Esophagus muscularis mucosa (tissue), 3 donors: ENCODE measurements around the gene PLXNA4.

Experiments used
- POLR2A ChIP-seq: fragments of 450-650 bp; IDR thresholded peaks from one replicate; pipeline ENCODE4 v1.6.1; 2017; ENCODE audit warnings: antibody characterized with exemption, moderate library complexity, mild to moderate bottlenecking, low read depth
- POLR2AphosphoS5 ChIP-seq, 2 donors: sonication (generic); formaldehyde crosslinking; IDR thresholded peaks; one replicate each; pipeline ENCODE4 v1.6.1; 2017; ENCODE audit warnings: antibody characterized with exemption in 2 of 2
- TF ChIP-seq, protein P1 (sequence below), 3 experiments: fragments of 200-600 bp in 2 of 3; fragments of 450-650 bp in 1 of 3; sonication (generic) in 2 of 3; IDR thresholded peaks; one replicate each; pipeline ENCODE4 v1.5.1; 2017 to 2019; ENCODE audit warnings: antibody characterized with exemption in 3 of 3, mild to moderate bottlenecking in 2 of 3, moderate library complexity in 1 of 3

DNA sequence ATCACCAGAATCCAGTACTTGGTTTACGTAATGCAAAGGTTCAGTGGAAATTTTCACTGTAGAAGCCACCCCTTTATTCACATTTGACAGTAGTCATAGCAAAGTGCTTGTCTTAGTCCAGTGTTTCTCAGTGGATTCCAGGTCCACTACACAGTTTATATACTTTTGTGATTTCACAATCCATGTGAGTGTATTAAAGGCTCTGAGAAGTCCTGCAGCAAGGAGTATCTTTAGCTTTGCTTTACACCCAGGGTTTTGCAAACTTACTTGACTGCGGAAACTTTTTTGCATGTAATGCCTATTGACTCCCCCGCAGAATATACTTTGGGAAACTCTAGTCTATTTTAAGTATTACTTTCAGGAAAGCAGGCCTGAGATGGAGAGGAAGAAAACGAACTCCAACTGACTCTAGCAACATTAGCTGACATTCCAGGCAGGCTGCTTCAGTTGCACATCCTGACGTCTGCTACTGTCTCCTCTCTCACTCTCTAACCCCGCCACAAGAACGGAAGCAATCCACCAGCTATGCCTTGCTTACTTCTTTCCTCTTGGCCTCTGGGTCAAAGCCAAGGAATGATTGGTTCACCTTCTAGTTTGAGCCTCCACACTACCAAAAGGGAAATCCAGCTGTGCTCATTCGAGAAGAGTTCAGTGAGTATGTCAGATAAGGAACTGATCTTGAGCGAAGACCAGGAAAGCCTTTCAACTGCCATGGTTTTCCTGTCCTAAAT, 6.2 kb downstream of the PLXNA4 start:
- no peak for TF ChIP-seq POLR2AphosphoS5 (IDR thresholded peaks at IDR 0.05)
- TF ChIP-seq, protein P1, sequence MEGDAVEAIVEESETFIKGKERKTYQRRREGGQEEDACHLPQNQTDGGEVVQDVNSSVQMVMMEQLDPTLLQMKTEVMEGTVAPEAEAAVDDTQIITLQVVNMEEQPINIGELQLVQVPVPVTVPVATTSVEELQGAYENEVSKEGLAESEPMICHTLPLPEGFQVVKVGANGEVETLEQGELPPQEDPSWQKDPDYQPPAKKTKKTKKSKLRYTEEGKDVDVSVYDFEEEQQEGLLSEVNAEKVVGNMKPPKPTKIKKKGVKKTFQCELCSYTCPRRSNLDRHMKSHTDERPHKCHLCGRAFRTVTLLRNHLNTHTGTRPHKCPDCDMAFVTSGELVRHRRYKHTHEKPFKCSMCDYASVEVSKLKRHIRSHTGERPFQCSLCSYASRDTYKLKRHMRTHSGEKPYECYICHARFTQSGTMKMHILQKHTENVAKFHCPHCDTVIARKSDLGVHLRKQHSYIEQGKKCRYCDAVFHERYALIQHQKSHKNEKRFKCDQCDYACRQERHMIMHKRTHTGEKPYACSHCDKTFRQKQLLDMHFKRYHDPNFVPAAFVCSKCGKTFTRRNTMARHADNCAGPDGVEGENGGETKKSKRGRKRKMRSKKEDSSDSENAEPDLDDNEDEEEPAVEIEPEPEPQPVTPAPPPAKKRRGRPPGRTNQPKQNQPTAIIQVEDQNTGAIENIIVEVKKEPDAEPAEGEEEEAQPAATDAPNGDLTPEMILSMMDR (IDR thresholded peaks at IDR 0.05) = no peak
- TF ChIP-seq POLR2A = no peak
